Ascending aorta (tissue), 2 donors: ENCODE data around the gene DDX25. TPM values are rescaled to one million over a fixed set of nuclear protein-coding genes. Genes with fewer than 3 reads are reported as not detected.

Source experiments
- DNase-seq, 2 donors: peaks; one replicate each; pipeline ENCODE4 v3.0.0-alpha.2; 2019; ENCODE audit warnings: low spot score in 2 of 2
- H3K27ac ChIP-seq, 2 donors: fragments of 200-600 bp; sonication (generic); one replicate each; pipeline ENCODE4 v1.5.1; 2016 to 2017; ENCODE audit warnings: mild to moderate bottlenecking in 1 of 2
- H3K27me3 ChIP-seq: fragments of 200-600 bp; sonication (generic); one replicate; pipeline ENCODE4 v1.5.1; 2017
- H3K36me3 ChIP-seq, 2 donors: fragments of 200-600 bp; sonication (generic); one replicate each; pipeline ENCODE4 v1.5.1; 2016
- H3K4me1 ChIP-seq, 2 donors: fragments of 200-600 bp; sonication (generic); one replicate each; pipeline ENCODE4 v1.5.1; 2016 to 2017; ENCODE audit warnings: mild to moderate bottlenecking in 1 of 2
- H3K4me3 ChIP-seq, 2 donors: fragments of 200-600 bp; sonication (generic); one replicate each; pipeline ENCODE4 v1.5.1; 2016 to 2017; ENCODE audit warnings: mild to moderate bottlenecking in 1 of 2
- H3K9me3 ChIP-seq, 2 donors: fragments of 200-600 bp; sonication (generic); one replicate each; pipeline ENCODE4 v1.5.1; 2016
- intact Hi-C: fragments of 100-400 bp; cut with DNase I; formaldehyde crosslinking; loops from one replicate; pipeline ENCODE4 v1.15.1; 2023
- total RNA-seq: library from RNA; depleted of rRNA; stranded (reverse); fragments of >200 nt; gene quantifications from one replicate; pipeline ENCODE4 v1.1.0, GENCODE V29; 2016
- TF ChIP-seq, protein P1 (sequence below), 3 experiments: fragments of 200-600 bp in 2 of 3; fragments of 450-650 bp in 1 of 3; sonication (generic) in 2 of 3; IDR thresholded peaks; one replicate each; pipeline ENCODE4 v1.5.1; 2016 to 2019; ENCODE audit warnings: antibody characterized with exemption in 3 of 3, mild to moderate bottlenecking in 1 of 3, moderate library complexity in 1 of 3

Gene DDX25
- total RNA-seq, 1 donor from 2014 or later, result not detected

DNA sequence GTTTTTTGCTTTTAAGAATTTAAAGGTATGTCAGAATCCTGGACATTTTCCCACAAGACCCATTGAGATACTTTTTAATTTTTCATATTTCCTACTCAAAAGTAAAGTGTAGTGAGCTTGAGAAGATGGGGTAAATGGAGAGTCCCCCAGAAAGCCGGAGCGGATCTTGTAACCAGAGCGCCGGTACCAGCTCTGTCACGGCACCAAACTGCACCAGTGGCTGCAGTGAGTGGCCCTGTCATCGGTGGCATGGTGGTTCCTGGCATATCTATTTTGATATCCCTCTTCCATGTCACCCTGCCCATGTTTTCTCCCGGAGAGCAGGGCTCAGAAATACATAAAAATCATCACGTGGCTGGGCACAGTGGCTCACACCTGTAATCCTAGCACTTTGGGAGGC, 19.3 kb downstream of the DDX25 start:
- Histone ChIP-seq H3K27me3 (no peaks in the 10 kb centered on the region), H3K9me3 (no peaks in the 10 kb centered on the region), H3K27ac (no peak overlapping the region), H3K4me3 (no peak overlapping the region), H3K36me3 (no peaks in the 10 kb centered on the region), H3K4me1 (no peaks in the 10 kb centered on the region)
- TF ChIP-seq, protein P1, sequence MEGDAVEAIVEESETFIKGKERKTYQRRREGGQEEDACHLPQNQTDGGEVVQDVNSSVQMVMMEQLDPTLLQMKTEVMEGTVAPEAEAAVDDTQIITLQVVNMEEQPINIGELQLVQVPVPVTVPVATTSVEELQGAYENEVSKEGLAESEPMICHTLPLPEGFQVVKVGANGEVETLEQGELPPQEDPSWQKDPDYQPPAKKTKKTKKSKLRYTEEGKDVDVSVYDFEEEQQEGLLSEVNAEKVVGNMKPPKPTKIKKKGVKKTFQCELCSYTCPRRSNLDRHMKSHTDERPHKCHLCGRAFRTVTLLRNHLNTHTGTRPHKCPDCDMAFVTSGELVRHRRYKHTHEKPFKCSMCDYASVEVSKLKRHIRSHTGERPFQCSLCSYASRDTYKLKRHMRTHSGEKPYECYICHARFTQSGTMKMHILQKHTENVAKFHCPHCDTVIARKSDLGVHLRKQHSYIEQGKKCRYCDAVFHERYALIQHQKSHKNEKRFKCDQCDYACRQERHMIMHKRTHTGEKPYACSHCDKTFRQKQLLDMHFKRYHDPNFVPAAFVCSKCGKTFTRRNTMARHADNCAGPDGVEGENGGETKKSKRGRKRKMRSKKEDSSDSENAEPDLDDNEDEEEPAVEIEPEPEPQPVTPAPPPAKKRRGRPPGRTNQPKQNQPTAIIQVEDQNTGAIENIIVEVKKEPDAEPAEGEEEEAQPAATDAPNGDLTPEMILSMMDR (IDR thresholded peaks at IDR 0.05), result no peak
- intact Hi-C loops, result loop anchor here (1.0 kb wide), 1 partner anchor 271 kb away; no protein-coding TSS in a partner anchor
- no peak for DNase-seq

DNA sequence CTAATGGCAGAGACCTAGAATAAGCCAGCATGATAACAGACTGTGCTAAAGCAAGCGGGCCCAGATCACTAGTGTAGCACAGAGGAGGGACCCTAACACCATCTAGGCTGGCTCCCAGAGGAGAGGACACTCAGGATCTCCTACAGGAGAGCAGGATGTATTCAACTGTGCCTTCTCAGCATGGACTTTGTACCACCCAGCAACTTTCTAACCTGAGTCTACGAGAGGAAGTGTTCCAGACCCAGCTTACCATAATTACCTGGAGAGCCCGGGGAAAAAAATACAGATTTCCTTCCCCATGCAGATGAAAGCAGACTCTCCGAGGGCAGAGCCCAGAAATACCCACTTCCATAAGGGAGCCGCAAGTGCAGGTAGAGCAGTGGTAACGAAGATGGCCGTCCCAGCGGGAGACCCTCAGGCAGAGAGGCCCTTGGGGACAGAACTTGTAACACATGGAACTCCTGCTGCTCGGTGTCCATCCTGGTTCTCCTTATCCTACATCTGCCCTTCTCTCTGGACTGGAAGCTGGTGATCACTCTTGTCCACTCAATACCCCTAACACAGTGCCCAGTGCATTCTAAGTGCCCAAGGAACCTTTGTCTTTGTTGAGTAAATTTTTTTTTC, 20.2 kb downstream of the DDX25 start:
- Histone ChIP-seq H3K27ac (no peak overlapping the region), H3K36me3 (no peaks in the 10 kb centered on the region), H3K4me1 (no peaks in the 10 kb centered on the region), H3K4me3 (no peak overlapping the region), H3K27me3 (no peaks in the 10 kb centered on the region), H3K9me3 (no peaks in the 10 kb centered on the region)
- intact Hi-C loops, result no loop called here
- DNase-seq, result no peak
- TF ChIP-seq, protein P1 (IDR thresholded peaks at IDR 0.05), result no peak

DNA sequence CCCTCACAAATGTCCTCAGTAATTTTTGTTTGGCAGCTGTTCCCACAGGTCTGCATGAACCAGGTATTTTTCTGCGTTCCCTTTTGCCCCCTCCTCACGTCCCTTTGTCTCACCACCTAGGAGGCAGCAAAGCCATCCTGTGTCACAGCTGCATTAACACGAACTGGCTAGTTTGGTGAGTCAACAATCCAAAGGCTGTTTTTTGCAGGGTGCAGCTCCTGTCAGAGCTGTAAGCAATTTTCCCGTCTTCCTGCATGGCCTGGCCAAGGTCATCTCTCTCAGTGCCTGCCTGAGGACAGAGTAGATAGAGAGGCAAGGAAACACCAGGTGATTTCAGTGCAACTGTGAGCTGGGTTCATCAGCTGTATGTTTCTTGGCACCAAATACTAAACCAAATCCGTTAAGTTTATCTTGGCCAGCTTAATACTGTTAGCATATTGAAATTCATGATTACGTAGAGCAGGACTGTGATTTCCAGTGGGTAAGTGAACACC, 21.0 kb downstream of the DDX25 start:
- H3K9me3 ChIP-seq, result no peaks in the 10 kb centered on the region
- no peak for DNase-seq
- H3K27ac ChIP-seq, result no peak overlapping the region
- TF ChIP-seq, protein P1 (IDR thresholded peaks at IDR 0.05), result no peak
- intact Hi-C loops, result no loop called here
- H3K27me3 ChIP-seq, result no peaks in the 10 kb centered on the region
- H3K4me3 ChIP-seq, result no peak overlapping the region
- no peaks in the 10 kb centered on the region for H3K36me3 ChIP-seq
- H3K4me1 ChIP-seq, result no peaks in the 10 kb centered on the region

DNA sequence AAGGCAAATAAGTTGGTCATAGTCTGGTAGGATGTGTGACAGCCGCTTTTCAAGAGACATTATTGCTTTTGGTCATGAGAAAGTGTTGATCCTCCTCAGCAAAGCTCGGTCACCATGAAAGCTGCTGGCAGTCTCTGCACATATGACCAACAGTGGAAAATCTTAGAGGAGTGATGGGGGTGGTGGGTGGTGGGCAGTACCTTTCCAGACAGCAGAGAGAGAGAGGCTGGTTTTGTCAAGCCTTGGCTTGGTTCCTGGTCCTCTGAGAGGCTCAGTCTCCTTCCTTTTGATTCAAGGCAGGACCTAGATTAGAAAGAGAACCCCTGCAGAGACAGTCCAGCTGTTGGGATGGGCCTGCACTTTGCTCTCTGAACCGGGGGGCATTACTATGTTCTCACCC, 21.5 kb downstream of the DDX25 start:
- Histone ChIP-seq H3K27ac (no peak overlapping the region), H3K27me3 (no peaks in the 10 kb centered on the region), H3K4me1 (no peaks in the 10 kb centered on the region), H3K4me3 (no peak overlapping the region), H3K36me3 (no peaks in the 10 kb centered on the region), H3K9me3 (no peaks in the 10 kb centered on the region)
- intact Hi-C loops, result no loop called here
- DNase-seq, result no peak
- TF ChIP-seq, protein P1 (IDR thresholded peaks at IDR 0.05), result no peak

DNA sequence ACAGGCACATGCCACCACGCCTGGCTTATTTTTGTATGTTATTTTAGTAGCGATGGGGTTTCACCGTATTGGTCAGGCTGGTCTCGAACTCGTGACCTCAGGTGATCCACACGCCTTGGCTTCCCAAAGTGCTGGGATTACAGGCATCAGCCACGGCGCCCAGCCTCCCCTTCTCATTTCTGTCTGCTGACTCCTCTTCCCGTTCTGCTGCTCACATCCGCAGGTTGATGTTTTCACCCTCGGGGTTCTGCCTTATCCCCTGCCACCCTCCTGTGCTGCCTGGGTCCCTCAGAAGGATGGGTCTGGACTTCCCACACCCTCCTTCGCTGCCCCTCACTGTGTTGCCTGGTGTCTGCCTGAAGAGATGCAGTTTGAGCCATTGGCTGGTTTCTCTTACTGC, 22.4 kb downstream of the DDX25 start:
- Histone ChIP-seq H3K4me1 (no peaks in the 10 kb centered on the region), H3K9me3 (no peaks in the 10 kb centered on the region), H3K27ac (no peak overlapping the region), H3K27me3 (no peaks in the 10 kb centered on the region), H3K36me3 (no peaks in the 10 kb centered on the region), H3K4me3 (no peak overlapping the region)
- DNase-seq, result no peak
- TF ChIP-seq, protein P1 (IDR thresholded peaks at IDR 0.05), result no peak
- intact Hi-C loops, result no loop called here
